MV-4-11 (cell line): ENCODE results near the gene TBC1D24.

Experiments
- DNase-seq: peaks from one replicate; lab custom pipeline; 2025; lab: John Stamatoyannopoulos, UW

TBC1D24 gene

DNA sequence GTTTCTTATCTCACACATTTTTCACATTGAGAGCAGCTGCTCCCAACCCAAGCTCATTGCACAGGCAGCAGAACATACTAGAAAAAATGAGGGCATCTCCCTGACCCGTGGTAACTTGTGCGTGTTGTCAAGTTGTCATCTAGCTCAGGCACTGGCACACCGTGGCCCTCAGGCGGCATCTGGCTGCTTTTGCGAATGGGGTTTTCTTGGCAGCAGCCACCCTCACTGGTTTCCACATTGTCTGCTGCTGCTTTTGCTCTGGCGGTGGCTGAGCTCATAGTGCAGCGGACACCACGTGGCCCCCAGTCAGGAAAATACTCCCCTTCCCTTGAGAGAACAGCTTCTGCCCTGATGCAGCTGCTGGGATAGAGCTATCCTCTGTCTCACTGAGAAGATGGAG, 24.4 kb upstream of the TBC1D24 start:
- DNase-seq: no peak

- DNase-seq: no peak
Measured at GRCh38 chr16:2450975-2451381, 23.9 kb upstream of the TBC1D24 start.

GRCh38 chr16:2451851-2452320, 23.0 kb upstream of the TBC1D24 start:
- no peak for DNase-seq

GRCh38 chr16:2452650-2453049, 22.3 kb upstream of the TBC1D24 start:
- DNase-seq: no peak

DNA sequence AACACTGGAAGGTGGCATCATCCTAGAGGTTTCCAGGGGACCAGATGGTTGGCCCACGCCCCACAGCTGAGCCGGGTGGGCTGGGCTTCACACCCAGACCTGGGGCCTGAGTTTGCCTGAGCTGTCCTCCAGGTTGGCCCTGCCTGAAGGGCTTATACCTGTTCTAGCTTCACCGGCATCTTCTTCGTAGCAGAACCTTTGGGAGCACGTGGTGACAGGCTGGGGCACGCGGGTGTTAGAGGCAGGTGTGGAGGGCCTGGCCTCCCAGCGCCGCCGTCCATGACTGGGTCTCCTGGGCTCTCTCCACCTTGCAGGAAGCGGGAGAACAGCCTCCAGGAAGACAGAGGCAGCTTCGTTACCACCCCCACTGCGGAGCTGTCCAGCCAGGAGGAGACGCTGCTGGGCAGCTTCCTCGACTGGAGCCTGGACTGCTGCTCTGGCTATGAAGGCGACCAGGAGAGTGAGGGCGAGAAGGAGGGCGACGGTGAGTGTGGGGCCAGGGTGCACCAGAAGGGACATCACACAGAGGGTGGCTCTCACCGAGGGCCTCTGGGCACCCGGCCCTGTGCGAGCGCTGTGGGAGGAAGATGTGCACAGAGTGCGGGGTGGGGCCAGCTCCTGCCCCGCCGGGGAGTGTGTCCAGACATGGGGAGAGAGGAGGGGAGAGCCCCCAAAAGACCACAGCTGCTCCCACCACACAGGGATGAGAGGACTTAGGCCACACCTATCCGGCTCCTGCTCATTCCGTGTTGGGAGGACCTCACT, 19.7 kb upstream of the TBC1D24 start:
- no peak for DNase-seq

DNA sequence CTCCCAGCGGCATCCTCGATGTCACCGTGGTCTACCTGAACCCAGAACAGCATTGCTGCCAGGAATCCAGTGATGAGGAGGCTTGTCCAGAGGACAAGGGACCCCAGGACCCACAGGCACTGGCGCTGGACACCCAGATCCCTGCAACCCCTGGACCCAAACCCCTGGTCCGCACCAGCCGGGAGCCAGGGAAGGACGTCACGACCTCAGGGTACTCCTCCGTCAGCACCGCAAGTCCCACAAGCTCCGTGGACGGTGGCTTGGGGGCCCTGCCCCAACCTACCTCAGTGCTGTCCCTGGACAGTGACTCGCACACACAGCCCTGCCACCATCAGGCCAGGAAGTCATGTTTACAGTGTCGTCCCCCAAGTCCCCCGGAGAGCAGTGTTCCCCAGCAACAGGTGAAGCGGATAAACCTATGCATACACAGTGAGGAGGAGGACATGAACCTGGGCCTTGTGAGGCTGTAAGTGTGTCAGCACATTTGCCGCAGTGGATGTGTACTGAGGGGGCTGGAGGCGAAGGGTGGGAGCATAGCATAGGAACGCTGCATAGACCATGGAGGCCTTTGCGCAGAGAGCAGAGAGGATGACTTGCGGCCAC, 18.3 kb upstream of the TBC1D24 start:
- no peak for DNase-seq

- DNase-seq: no peak
Measured at GRCh38 chr16:2457267-2457666, 17.7 kb upstream of the TBC1D24 start.

DNA sequence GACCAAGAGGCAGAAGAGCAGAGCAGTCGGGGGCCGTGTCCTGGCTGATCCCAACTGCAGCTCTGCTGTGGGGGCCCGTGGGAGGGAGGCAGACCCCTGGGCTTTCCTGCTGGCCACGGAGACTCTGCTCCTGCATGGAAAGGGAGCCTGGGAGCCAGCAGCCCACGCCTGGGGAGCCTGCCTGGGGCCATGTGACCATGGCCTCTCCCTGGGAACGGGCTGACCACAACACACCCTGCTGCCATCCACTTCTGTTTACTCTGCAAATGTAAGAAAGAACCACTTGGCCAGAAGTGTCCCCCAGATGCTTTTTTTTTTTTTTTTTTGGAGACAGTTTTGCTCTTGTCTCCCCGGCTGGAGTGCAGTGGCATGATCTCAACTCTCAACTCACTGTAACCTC, 17.0 kb upstream of the TBC1D24 start:
- no peak for DNase-seq

GRCh38 chr16:2458887-2459646, 15.9 kb upstream of the TBC1D24 start:
- no peak for DNase-seq

- DNase-seq: peak; percentile 92
Measured at GRCh38 chr16:2459647-2460390, 15.1 kb upstream of the TBC1D24 start, which contains the start of gene TEDC2. Gene TEDC2 (plus strand): TSS chr16:2460109. CDS start chr16:2460145, 36 bp downstream.

DNA sequence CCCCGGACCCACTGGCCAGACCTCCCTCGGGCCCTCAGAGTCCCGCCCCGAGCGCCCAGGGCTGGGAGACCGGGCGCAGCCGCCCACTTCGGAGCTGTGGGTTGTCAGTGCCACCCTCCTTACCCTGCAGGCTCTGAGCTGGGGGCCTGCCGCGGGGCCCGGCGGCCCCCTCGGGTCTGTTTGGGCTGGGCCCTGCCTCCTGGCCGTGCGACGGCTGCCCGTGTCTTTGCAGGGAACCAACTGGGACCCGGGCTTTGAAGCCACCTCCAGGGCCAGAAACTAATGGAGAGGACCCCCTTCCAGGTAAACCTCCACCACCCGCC, 14.6 kb upstream of the TBC1D24 start:
- DNase-seq: no peak

DNA sequence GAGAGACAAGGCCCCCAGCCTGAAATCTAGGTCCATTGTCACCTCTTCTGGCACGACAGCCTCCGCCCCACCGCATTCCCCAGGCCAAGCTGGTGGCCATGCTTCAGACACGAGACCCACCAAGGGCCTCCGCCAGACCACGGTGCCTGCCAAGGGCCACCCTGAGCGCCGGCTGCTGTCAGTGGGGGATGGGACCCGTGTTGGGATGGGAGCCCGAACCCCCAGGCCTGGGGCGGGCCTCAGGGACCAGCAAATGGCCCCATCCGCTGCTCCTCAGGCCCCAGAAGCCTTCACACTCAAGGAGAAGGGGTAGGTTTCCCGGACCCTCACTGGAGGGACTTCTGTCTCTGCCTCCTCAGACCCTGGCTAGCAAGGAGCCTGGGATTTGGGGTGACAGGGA, 14.0 kb upstream of the TBC1D24 start:
- DNase-seq: no peak

GRCh38 chr16:2462031-2462866, 12.7 kb upstream of the TBC1D24 start:
- no peak for DNase-seq

- DNase-seq: no peak
Measured at GRCh38 chr16:2464333-2464732, 10.6 kb upstream of the TBC1D24 start.

DNA sequence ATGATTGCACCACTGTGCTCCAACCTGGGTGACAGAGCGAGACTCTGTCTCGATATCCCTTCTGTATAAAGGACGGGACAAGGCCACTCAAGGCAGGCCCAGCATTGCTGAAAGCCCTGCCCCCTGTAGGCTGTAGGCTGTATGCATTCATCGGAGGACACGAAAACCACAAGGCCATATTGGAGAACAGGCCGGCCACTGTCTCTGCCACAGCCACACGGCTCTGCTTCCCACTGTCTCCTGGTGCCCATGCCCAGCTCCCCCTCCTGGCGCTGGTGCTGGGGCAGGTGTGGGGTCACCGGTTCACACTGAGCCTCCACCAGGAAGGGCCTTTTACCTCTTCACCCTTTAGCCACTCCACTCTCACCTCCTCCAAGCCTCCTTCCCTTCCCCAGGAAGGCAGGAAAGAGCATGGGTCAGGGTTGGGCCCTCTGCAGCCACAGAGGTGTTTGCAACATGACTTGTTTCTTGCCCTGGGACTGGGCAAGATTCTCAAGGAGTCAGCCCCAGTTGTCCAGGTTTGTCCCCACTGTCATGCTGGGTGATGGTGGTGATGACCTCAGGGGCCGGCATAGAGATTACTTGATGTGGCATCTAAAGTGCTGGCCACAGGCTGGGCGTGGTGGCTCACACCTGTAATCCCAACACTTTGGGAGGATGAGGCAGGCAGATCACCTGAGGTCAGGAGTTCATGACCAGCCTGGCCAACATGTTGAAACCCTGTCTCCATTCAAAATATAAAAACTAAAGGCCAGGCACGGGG, 9.1 kb upstream of the TBC1D24 start:
- DNase-seq: peak; percentile 36

DNA sequence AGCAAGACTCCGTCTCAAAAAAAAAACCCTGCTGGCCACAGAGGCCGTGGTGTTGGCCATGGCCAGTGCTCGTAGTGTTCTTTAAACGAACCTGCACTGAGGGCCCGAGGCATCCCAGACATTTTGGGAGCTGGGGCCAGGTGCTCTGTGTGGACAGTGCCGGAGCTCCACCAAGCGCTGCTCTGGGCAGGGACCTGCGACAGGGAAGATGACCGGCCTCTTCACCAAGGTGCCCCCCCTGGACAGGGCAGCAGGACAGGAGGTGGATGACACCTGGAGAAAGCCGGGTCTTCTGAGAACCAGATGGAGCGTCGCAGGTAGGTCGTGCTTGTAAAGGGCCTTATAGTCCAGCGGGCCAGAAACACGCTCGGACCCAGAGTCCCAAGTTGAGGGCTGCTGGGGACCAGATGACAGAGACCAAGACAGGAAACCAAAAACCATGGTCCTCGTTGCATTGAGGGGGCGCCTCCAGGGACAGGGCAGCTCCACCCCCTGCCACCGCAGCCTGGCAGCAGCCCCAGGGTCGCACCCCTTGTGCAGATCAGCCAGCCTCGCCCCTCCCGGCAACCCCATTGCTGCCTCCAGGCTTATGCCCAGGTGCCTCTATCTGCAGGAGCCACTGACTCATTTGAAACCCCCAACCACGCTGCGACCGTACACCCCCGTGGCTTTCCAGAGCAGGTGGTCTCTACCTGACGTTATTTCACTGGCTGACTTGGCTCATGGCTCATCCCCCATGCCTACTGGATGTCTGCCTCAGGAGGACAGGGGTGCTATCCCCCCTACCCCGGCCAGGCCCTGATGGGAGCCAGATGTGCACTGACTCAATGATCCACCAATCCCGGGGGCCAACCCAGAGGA, 8.0 kb upstream of the TBC1D24 start:
- DNase-seq: no peak

GRCh38 chr16:2467528-2468232, 7.2 kb upstream of the TBC1D24 start:
- peak; percentile 67 for DNase-seq

- DNase-seq: no peak
Measured at GRCh38 chr16:2468233-2468724, 6.6 kb upstream of the TBC1D24 start.
